ENCODE results near the gene ENAH. TPM values are rescaled to one million over a fixed set of nuclear protein-coding genes. Genes with fewer than 3 reads are reported as not detected.

Gene ENAH
- total and polyA plus RNA-seq, 9 of the 15 experiments (the other 6 are each of a cell fraction or from before 2014, with no cell fraction given) = 0.03 to 1.2 (median 0.15) TPM

DNA sequence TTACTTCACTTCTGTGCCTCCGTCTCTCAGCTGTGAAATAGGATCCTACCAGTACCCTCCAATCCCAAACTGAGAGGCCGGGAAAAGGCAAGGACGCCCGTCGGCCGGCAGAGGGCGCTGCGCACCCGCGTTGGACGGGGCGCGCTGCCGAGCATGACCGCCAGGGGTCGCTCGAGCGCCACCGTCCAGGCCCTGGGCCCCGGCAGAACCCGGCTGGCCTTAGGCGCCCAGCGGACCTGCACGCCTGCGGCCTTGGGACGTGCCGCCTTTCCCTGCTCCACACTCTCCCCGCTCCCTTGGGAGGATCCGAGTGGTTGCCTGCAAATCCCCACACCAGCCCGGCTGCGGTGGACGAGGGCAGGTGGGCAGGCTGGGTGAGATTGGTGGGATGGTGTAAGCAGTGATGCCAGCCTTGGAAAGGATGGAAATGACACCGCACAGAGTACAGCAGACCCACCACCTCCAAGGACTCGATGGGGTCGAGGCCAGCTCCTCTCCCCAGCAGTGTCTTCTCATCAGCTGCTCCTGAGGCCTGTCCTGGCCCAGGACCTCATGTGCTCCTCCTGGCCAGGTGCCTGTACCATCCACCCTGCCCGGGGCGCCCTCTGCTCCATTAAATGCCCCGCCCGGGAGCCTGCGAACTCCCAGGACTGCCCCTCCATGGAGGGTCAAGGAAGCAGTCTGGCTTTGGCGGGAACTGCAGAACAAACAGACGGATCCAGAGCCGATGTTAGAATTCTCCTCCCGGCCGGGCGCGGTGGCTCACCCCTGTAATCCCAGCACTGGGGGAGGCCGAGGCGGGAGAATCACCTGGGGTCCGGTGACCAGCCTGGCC lies 177.7 kb downstream of the ENAH start (continued):
- TF ChIP-seq, protein P1, sequence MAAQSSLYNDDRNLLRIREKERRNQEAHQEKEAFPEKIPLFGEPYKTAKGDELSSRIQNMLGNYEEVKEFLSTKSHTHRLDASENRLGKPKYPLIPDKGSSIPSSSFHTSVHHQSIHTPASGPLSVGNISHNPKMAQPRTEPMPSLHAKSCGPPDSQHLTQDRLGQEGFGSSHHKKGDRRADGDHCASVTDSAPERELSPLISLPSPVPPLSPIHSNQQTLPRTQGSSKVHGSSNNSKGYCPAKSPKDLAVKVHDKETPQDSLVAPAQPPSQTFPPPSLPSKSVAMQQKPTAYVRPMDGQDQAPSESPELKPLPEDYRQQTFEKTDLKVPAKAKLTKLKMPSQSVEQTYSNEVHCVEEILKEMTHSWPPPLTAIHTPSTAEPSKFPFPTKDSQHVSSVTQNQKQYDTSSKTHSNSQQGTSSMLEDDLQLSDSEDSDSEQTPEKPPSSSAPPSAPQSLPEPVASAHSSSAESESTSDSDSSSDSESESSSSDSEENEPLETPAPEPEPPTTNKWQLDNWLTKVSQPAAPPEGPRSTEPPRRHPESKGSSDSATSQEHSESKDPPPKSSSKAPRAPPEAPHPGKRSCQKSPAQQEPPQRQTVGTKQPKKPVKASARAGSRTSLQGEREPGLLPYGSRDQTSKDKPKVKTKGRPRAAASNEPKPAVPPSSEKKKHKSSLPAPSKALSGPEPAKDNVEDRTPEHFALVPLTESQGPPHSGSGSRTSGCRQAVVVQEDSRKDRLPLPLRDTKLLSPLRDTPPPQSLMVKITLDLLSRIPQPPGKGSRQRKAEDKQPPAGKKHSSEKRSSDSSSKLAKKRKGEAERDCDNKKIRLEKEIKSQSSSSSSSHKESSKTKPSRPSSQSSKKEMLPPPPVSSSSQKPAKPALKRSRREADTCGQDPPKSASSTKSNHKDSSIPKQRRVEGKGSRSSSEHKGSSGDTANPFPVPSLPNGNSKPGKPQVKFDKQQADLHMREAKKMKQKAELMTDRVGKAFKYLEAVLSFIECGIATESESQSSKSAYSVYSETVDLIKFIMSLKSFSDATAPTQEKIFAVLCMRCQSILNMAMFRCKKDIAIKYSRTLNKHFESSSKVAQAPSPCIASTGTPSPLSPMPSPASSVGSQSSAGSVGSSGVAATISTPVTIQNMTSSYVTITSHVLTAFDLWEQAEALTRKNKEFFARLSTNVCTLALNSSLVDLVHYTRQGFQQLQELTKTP (IDR thresholded peaks at IDR 0.05; ENCODE audit: low read depth in 1 of 2, partially characterized antibody in 2 of 2) = no peak
- TF ChIP-seq HDAC1 (IDR thresholded peaks at IDR 0.05) = no peak
- TF ChIP-seq TEAD2 (tag; IDR thresholded peaks at IDR 0.05) = no peak
- TF ChIP-seq, protein P2, sequence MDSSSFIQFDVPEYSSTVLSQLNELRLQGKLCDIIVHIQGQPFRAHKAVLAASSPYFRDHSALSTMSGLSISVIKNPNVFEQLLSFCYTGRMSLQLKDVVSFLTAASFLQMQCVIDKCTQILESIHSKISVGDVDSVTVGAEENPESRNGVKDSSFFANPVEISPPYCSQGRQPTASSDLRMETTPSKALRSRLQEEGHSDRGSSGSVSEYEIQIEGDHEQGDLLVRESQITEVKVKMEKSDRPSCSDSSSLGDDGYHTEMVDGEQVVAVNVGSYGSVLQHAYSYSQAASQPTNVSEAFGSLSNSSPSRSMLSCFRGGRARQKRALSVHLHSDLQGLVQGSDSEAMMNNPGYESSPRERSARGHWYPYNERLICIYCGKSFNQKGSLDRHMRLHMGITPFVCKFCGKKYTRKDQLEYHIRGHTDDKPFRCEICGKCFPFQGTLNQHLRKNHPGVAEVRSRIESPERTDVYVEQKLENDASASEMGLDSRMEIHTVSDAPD (CRISPR knock-in tag; IDR thresholded peaks at IDR 0.05) = no peak
- no peak for TF ChIP-seq ZNF324 (CRISPR knock-in tag; IDR thresholded peaks at IDR 0.05)
- no peak for TF ChIP-seq RFX7 (CRISPR knock-in tag; IDR thresholded peaks at IDR 0.05)
- no peak for TF ChIP-seq ZNF75A (CRISPR knock-in tag; IDR thresholded peaks at IDR 0.05)
- TF ChIP-seq PHF20 (IDR thresholded peaks at IDR 0.05; ENCODE audit: partially characterized antibody) = no peak
- TF ChIP-seq CBX5 (IDR thresholded peaks at IDR 0.05; ENCODE audit: borderline replicate concordance, low read depth) = peak; percentile 56; the same call in 1 of the 2 replicates
- peak; percentile 46; the same call in 1 of the 2 replicates for TF ChIP-seq E2F3 (CRISPR knock-in tag; IDR thresholded peaks at IDR 0.05)
- no peak for TF ChIP-seq TAF9B (IDR thresholded peaks at IDR 0.05; ENCODE audit: partially characterized antibody)
- TF ChIP-seq NELFE (IDR thresholded peaks at IDR 0.05; ENCODE audit: insufficient read depth, insufficient read length) = no peak
- TF ChIP-seq RB1 (IDR thresholded peaks at IDR 0.05; ENCODE audit: low read depth) = peak; percentile 99
- TF ChIP-seq CHD2 (IDR thresholded peaks at IDR 0.05; ENCODE audit: low read depth, low read length) = no peak
- TF ChIP-seq MTA3 (IDR thresholded peaks at IDR 0.05; ENCODE audit: borderline replicate concordance) = peak; percentile 80
